H1 (cell line): Measurements from ENCODE around the gene MRPS5. TPM values are rescaled to one million over a fixed set of nuclear protein-coding genes. Genes with fewer than 3 reads are reported as not detected.

Source experiments
- CTCF ChIA-PET: fragments of 300-600 bp; sonication (Branson Sonifier 250); formaldehyde crosslinking; loops from one replicate; lab custom pipeline; 2021; ENCODE audit not compliant: partially characterized antibody; lab: Charles Lee
- POLR2A ChIA-PET: fragments of 300-600 bp; sonication (Branson Sonifier 250); formaldehyde crosslinking; loops from one replicate; lab custom pipeline; 2021; ENCODE audit warnings: inconsistent platforms; ENCODE audit not compliant: partially characterized antibody; lab: Charles Lee
- DNase-seq, 2 experiments: peaks; one replicate each; pipeline versions ENCODE4 v3.0.0 to v3.0.0-alpha.2; 2010 to 2022; ENCODE audit warnings: low spot score in 2 of 2, low read depth in 1 of 2, mixed read lengths in 1 of 2
- FAIRE-seq: peaks from 2 replicates; lab custom pipeline; 2011; peaks lifted over from hg19 to GRCh38; lab: Jason Lieb, UNC
- H2AFZ ChIP-seq: 2 replicates; pipeline ENCODE4 v1.8.1; 2012; ENCODE audit warnings: low read length, inconsistent platforms
- H2AK5ac ChIP-seq: 2 replicates; pipeline ENCODE4 v1.6.1; 2013; ENCODE audit warnings: low read depth, low read length
- H2BK120ac ChIP-seq: replicated peaks from 2 replicates; pipeline ENCODE3; 2013; ENCODE audit warnings: low read depth, low read length, inconsistent platforms
- H2BK12ac ChIP-seq: 2 replicates; pipeline ENCODE4 v1.6.1; 2013; ENCODE audit warnings: low read depth, low read length
- H2BK15ac ChIP-seq: 2 replicates; pipeline ENCODE4 v1.6.1; 2013; ENCODE audit warnings: low read length
- H2BK20ac ChIP-seq: 2 replicates; pipeline ENCODE4 v1.6.1; 2013; ENCODE audit warnings: low read length
- H2BK5ac ChIP-seq: 2 replicates; pipeline ENCODE4 v1.6.1; 2013; ENCODE audit warnings: low read depth, low read length
- H3K14ac ChIP-seq: 2 replicates; pipeline ENCODE4 v1.6.1; 2013; ENCODE audit warnings: inconsistent platforms; ENCODE audit not compliant: insufficient read length
- H3K18ac ChIP-seq: 2 replicates; pipeline ENCODE4 v1.6.1; 2013; ENCODE audit warnings: low read length; ENCODE audit errors: extremely low read depth
- H3K23ac ChIP-seq: 2 replicates; pipeline ENCODE4 v1.6.1; 2013; ENCODE audit warnings: inconsistent platforms; ENCODE audit not compliant: insufficient read length
- H3K23me2 ChIP-seq: 2 replicates; pipeline ENCODE4 v1.6.1; 2013; ENCODE audit warnings: low read depth, low read length
- H3K27ac ChIP-seq: 2 replicates; pipeline ENCODE4 v1.6.1; 2011; ENCODE audit warnings: low read depth, low read length, inconsistent platforms
- H3K27me3 ChIP-seq, 4 experiments: replicated peaks in 1 of 4; 1 replicate in 1 of 4; 2 replicates in 3 of 4; pipeline versions ENCODE4 v1.6.1 to v1.8.1; 2011 to 2013; ENCODE audit warnings: low read length in 3 of 4, mild to moderate bottlenecking in 3 of 4, inconsistent platforms in 2 of 4, mixed read lengths in 2 of 4, moderate library complexity in 1 of 4; ENCODE audit not compliant: control insufficient read depth in 3 of 4, insufficient read depth in 3 of 4; ENCODE audit errors: extremely low read depth in 1 of 4
- H3K36me3 ChIP-seq, 4 experiments: 2 replicates each; pipeline versions ENCODE4 v1.6.1 to v1.8.1; 2011 to 2013; ENCODE audit warnings: mild to moderate bottlenecking in 4 of 4, low read length in 3 of 4, moderate library complexity in 2 of 4, control low read depth in 1 of 4, inconsistent platforms in 1 of 4; ENCODE audit not compliant: insufficient read depth in 4 of 4, control insufficient read depth in 2 of 4
- H3K4ac ChIP-seq: replicated peaks from 2 replicates; pipeline ENCODE3; 2013; ENCODE audit warnings: low read length, low read depth, mixed read lengths, inconsistent platforms; ENCODE audit not compliant: insufficient read length
- H3K4me1 ChIP-seq, 4 experiments: replicated peaks in 1 of 4; 1 replicate in 1 of 4; 2 replicates in 3 of 4; pipeline versions ENCODE4 v1.6.1 to v1.8.1; 2011 to 2013; ENCODE audit warnings: low read length in 3 of 4, inconsistent platforms in 2 of 4, mixed read lengths in 1 of 4; ENCODE audit not compliant: insufficient read depth in 4 of 4, control insufficient read depth in 3 of 4
- H3K4me2 ChIP-seq, 2 experiments: 2 replicates each; pipeline versions ENCODE4 v1.6.1 to v1.8.1; 2011 to 2013; ENCODE audit warnings: low read depth in 2 of 2, low read length in 2 of 2, control low read depth in 1 of 2, inconsistent platforms in 1 of 2, mild to moderate bottlenecking in 1 of 2; ENCODE audit not compliant: insufficient read depth in 1 of 2
- H3K4me3 ChIP-seq, 4 experiments: fragments of 200-600, 300-600 bp in 1 of 4; sonication (generic), shearing (Covaris generic), sonication (Bioruptor Twin) in 1 of 4; 2 replicates each; pipeline versions ENCODE4 v1.5.1 to v1.8.1; 2011 to 2016; ENCODE audit warnings: low read length in 4 of 4, low read depth in 3 of 4, control low read depth in 2 of 4, inconsistent platforms in 2 of 4, mild to moderate bottlenecking in 2 of 4, mixed read lengths in 1 of 4, moderate library complexity in 1 of 4; ENCODE audit not compliant: insufficient read depth in 2 of 4; ENCODE audit errors: extremely low read depth in 1 of 4
- H3K56ac ChIP-seq: replicated peaks from 2 replicates; pipeline ENCODE3; 2013; ENCODE audit warnings: low read depth, mild to moderate bottlenecking, mixed read lengths, low read length, inconsistent platforms; ENCODE audit not compliant: insufficient read length
- H3K79me1 ChIP-seq: 2 replicates; pipeline ENCODE4 v1.6.1; 2013; ENCODE audit warnings: low read depth, low read length, control low read depth
- H3K79me2 ChIP-seq, 2 experiments: 2 replicates each; pipeline versions ENCODE4 v1.6.1 to v1.8.1; 2012 to 2013; ENCODE audit warnings: low read length in 2 of 2, mild to moderate bottlenecking in 2 of 2, inconsistent platforms in 1 of 2; ENCODE audit not compliant: insufficient read depth in 2 of 2, control insufficient read depth in 1 of 2
- H3K9ac ChIP-seq, 4 experiments: replicated peaks in 1 of 4; 1 replicate in 1 of 4; 2 replicates in 3 of 4; pipeline versions ENCODE4 v1.6.1 to v1.8.1; 2011 to 2013; ENCODE audit warnings: low read depth in 3 of 4, low read length in 3 of 4, control low read depth in 2 of 4, mild to moderate bottlenecking in 2 of 4, moderate library complexity in 2 of 4, inconsistent platforms in 1 of 4; ENCODE audit errors: extremely low read depth in 1 of 4
- H3K9me3 ChIP-seq, 2 experiments: 2 replicates each; pipeline versions ENCODE4 v1.6.1 to v1.8.1; 2012 to 2013; ENCODE audit warnings: mild to moderate bottlenecking in 2 of 2, moderate library complexity in 2 of 2, control low read depth in 1 of 2, inconsistent platforms in 1 of 2, low read depth in 1 of 2, low read length in 1 of 2, mixed read lengths in 1 of 2; ENCODE audit not compliant: insufficient read depth in 2 of 2
- H4K20me1 ChIP-seq, 2 experiments: replicated peaks in 1 of 2; 2 replicates each; pipeline versions ENCODE3 to v1.8.1; 2011 to 2013; ENCODE audit warnings: inconsistent platforms in 2 of 2, low read length in 2 of 2, mild to moderate bottlenecking in 1 of 2; ENCODE audit not compliant: insufficient read depth in 2 of 2, control insufficient read depth in 1 of 2
- H4K5ac ChIP-seq: 2 replicates; pipeline ENCODE4 v1.6.1; 2013; ENCODE audit warnings: low read length, low read depth, mixed read lengths, inconsistent platforms; ENCODE audit not compliant: insufficient read length
- H4K8ac ChIP-seq: 2 replicates; pipeline ENCODE4 v1.8.0; 2013; ENCODE audit warnings: mild to moderate bottlenecking, moderate library complexity, low read length, inconsistent platforms; ENCODE audit not compliant: insufficient read depth; ENCODE audit errors: extremely low read depth
- H4K91ac ChIP-seq: replicated peaks from 2 replicates; pipeline ENCODE3; 2013; ENCODE audit warnings: low read length, mixed read lengths, inconsistent platforms; ENCODE audit not compliant: insufficient read length
- SIX5 ChIP-seq: IDR thresholded peaks from 2 replicates; pipeline ENCODE4 v1.6.1; 2011; ENCODE audit warnings: mild to moderate bottlenecking, low read depth, low read length
- WGBS, 2 experiments: shearing (Covaris generic) in 1 of 2; methylation state at CpG; one replicate each; pipeline versions ENCODE4 v1.1.6 to v1.1.7; 2013 to 2015; ENCODE audit warnings: low lambda C conversion rate in 2 of 2, mixed read lengths in 2 of 2, inconsistent platforms in 1 of 2, low coverage in 1 of 2, missing lambda C conversion rate in 1 of 2; ENCODE audit not compliant: insufficient replicate concordance in 2 of 2, insufficient coverage in 1 of 2, insufficient read length in 1 of 2; ENCODE audit errors: extremely low coverage in 1 of 2, missing lambda C conversion rate in 1 of 2; 5-methylcytosine and 5-hydroxymethylcytosine counted together
- polyA plus RNA-seq, 7 experiments: library from polyadenylated mRNA; depleted of rRNA in 3 of 7; stranded (reverse) in 5 of 7; unstranded in 2 of 7; fragments of >200 nt in 5 of 7; fragments of 200-250 nt in 2 of 7; gene quantifications; 1 replicate in 5 of 7; 2 replicates in 1 of 7; 4 replicates in 1 of 7; pipeline versions ENCODE4 v1.2.1 to v1.2.3, GENCODE V29; 2011 to 2013; ENCODE audit warnings: missing spikeins in 2 of 7, mixed read lengths in 2 of 7
- total RNA-seq: library from RNA; stranded (reverse); fragmentation: NEBNext Ultra II Directional; extraction: Animal tissue kit (Norgen Biotek cat#: 25700); gene quantifications from 2 replicates; pipeline ENCODE4 v1.2.1, GENCODE V29; 2021

Gene MRPS5
- total and polyA plus RNA-seq, 2 of the 8 experiments (the other 6 are each of a cell fraction or from before 2014, with no cell fraction given): 36.7 to 53.0 TPM

GRCh38 chr2:95091885-95092555, 29.6 kb downstream of the MRPS5 start:
- Histone ChIP-seq H3K56ac (no peak overlapping the region), H3K4me3 (no peak overlapping the region), H3K79me2 (no peaks in the 10 kb centered on the region), H2BK15ac (no peak overlapping the region), H3K23ac (no peak overlapping the region), H2BK12ac (no peak overlapping the region), H4K8ac (no peak overlapping the region), H4K20me1 (peaks cover 0 to 6% of the 10 kb centered on the region in 2 experiments), H3K18ac (no peak overlapping the region), H3K23me2 (no peaks in the 10 kb centered on the region), H2BK5ac (no peak overlapping the region), H3K4ac (no peak overlapping the region), H4K5ac (no peak overlapping the region), H3K36me3 (peaks cover 0 to 25% (median 6%) of the 10 kb centered on the region in 4 experiments; a peak in 5 of 8 replicates), H2AK5ac (no peak overlapping the region), H3K9me3 (peaks cover 0 to 3% of the 10 kb centered on the region in 2 experiments; a peak in 1 of 4 replicates), H3K79me1 (no peaks in the 10 kb centered on the region), H4K91ac (no peak overlapping the region), H3K4me1 (peaks cover 0 to 2% (median 0%) of the 10 kb centered on the region in 4 experiments; a peak in 1 of 7 replicates), H3K4me2 (no peak overlapping the region), H2BK20ac (no peak overlapping the region), H2BK120ac (no peak overlapping the region), H3K9ac (no peak overlapping the region), H3K27ac (no peak overlapping the region), H3K14ac (no peak overlapping the region), H2AFZ (no peak overlapping the region), H3K27me3 (no peaks in the 10 kb centered on the region)
- TF ChIP-seq SIX5: no peak
- WGBS, 2 experiments: 90% methylated on average over 6 of the region's 6 CpGs; no CpG with 5 or more reads in 1 of the 2 experiments
- no peak for DNase-seq
- CTCF ChIA-PET: interaction anchor here (1.1 to 3.0 kb wide), 3 partner anchors 13 to 24 kb away, joined by 3 to 10 read pairs (median 5); no protein-coding TSS in a partner anchor
- FAIRE-seq: no peak
- POLR2A ChIA-PET: interaction anchor here (1.5 kb wide), 1 partner anchor 29 kb away, joined by 3 read pairs; the partner anchor contains the start of gene MRPS5
